SK-N-MC (cell line): ENCODE results near the gene DNAAF5.

ENCODE experiments used
- EZH2 ChIP-seq: fragments of 200-600 bp; sonication (generic); IDR thresholded peaks from one replicate; pipeline ENCODE4 v1.6.1; 2017; ENCODE audit warnings: antibody characterized with exemption
- FOXP2 ChIP-seq: optimal IDR thresholded peaks from 2 replicates; pipeline ENCODE3; 2011; ENCODE audit warnings: mild to moderate bottlenecking, moderate library complexity; ENCODE audit not compliant: insufficient read depth; ENCODE audit errors: extremely low read length, control extremely low read depth
- POLR2AphosphoS5 ChIP-seq: IDR thresholded peaks from 2 replicates; pipeline ENCODE4 v1.6.1; 2012; ENCODE audit warnings: mild to moderate bottlenecking, low read depth, low read length, borderline replicate concordance

- TF ChIP-seq POLR2AphosphoS5, result no peak
- TF ChIP-seq EZH2, result no peak
- TF ChIP-seq FOXP2, result no peak
Measured at GRCh38 chr7:763762-764161, 37.3 kb downstream of the DNAAF5 start.
